Pancreas (tissue), 10 donors: ENCODE results near the gene LTBP1. TPM values are rescaled to one million over a fixed set of nuclear protein-coding genes. Genes with fewer than 3 reads are reported as not detected.
"Not testable (repeated sequence)": the region's sequence is repeated elsewhere in the genome, so short reads cannot be mapped to it uniquely, and the experiment has no call there.

ENCODE experiments used
- ATAC-seq, 4 donors: fragments of 200-7000 bp; cut with Tn5 transposase; one replicate each; pipeline versions ENCODE4 v1.8.0 to v1.9.1; 2020; ENCODE audit warnings: mild to moderate bottlenecking in 4 of 4, moderate library complexity in 4 of 4
- DNase-seq, 6 donors: peaks; one replicate each; pipeline ENCODE4 v3.0.0-alpha.2; 2020
- FAIRE-seq: peaks from 2 replicates; lab custom pipeline; 2012; peaks lifted over from hg19 to GRCh38; lab: Jason Lieb, UNC
- H3K27ac ChIP-seq, 4 donors: fragments of 200-600 bp; sonication (generic); 1 replicate in 3 of 4; 2 replicates in 1 of 4; pipeline versions ENCODE4 v1.5.0 to v1.8.0; 2020
- H3K27me3 ChIP-seq, 4 donors: fragments of 200-600 bp; one replicate each; pipeline ENCODE4 v1.8.0; 2021
- H3K36me3 ChIP-seq, 3 donors: fragments of 200-600 bp; sonication (generic) in 1 of 3; one replicate each; pipeline versions ENCODE4 v1.5.0 to v1.8.0; 2020 to 2021
- H3K4me1 ChIP-seq, 3 donors: fragments of 200-600 bp; one replicate each; pipeline ENCODE4 v1.8.0; 2021
- H3K4me3 ChIP-seq, 4 donors: fragments of 200-600 bp; sonication (generic) in 2 of 4; one replicate each; pipeline versions ENCODE4 v1.5.0 to v1.8.0; 2020 to 2021
- H3K9me3 ChIP-seq, 4 donors: fragments of 200-600 bp; one replicate each; pipeline ENCODE4 v1.8.0; 2021
- WGBS, 2 donors: extraction: QIAGEN DNeasy Blood & Tissue Kit; methylation state at CpG; one replicate each; pipeline ENCODE4 v1.1.7; 2013; 5-methylcytosine and 5-hydroxymethylcytosine counted together
- intact Hi-C, 3 donors: fragments of 100-400 bp; cut with DNase I; formaldehyde crosslinking; loops; one replicate each; pipeline versions ENCODE4 v1.11.1 to v1.14.2; 2022
- polyA plus RNA-seq, 2 donors: library from polyadenylated mRNA; stranded (reverse); fragments of 200-250 nt; gene quantifications; one replicate each; pipeline ENCODE4 v1.2.3, GENCODE V29; 2013
- total RNA-seq, 6 donors: library from RNA; stranded (reverse); fragmentation: NEBNext Ultra II Directional in 4 of 6; extraction: Animal tissue kit (Norgen Biotek cat#: 25700) in 4 of 6; gene quantifications; one replicate each; pipeline versions ENCODE4 v1.2.1 to v1.2.4, GENCODE V29; 2021 to 2023
- TF ChIP-seq, protein P1 (sequence below), 4 donors: fragments of 200-600 bp; sonication (generic) in 3 of 4; IDR thresholded peaks; one replicate each; pipeline versions ENCODE4 v1.5.0 to v1.8.0; 2021; ENCODE audit warnings: antibody characterized with exemption in 4 of 4
- donor health status: healthy with polysubstance abuse.
- donor health status: DM: no; HTN: no; CAD: no; lungs with moderate emphysema.
- donor health status: DM: no; HTN: no; CAD: no.
- donor health status: control.
- donor health status: control.
- donor health status: Bipolar disorder and iron deficiency.
- donor health status: DM: yes; HTN: yes; CAD: no.
- donor health status: DM: no; HTN: no; CAD: no.
- donor health status: DM: no; HTN: no; CAD: no.
- donor health status: DM: yes; HTN: yes; CAD: no.

Gene LTBP1
- total and polyA plus RNA-seq, 8 donors = 0.83 to 21.2 (median 2.6) TPM

DNA sequence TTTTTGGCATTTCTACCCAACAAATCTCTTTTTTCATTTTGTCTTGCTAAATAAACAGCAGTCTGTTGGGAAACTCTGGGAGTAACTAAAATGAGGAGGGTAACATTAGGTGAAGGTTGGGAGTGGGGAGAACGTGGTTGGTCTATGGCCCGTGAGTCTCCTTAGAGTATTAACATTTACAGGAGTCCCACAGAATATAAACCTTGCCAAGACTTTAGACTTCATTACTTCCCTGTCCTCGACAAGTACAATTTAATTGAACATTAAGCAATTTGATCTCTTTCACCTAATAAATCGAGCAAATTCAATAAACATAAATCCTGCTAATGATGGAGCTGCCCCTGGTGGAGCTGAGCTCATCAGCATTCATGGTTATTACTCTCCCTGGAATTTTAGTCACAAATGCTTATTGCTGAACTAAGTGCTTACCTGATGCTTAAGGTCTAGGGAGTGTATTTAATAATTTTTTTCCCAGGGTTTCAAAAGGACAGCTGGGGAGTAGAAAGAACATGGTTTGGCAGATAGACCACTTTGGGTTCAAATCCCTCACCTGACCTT lies 434.6 kb downstream of the LTBP1 start:
- no peak for FAIRE-seq
- Histone ChIP-seq H3K36me3 (no peaks in the 10 kb centered on the region), H3K27ac (no peak overlapping the region), H3K27me3 (no peaks in the 10 kb centered on the region), H3K4me1 (no peaks in the 10 kb centered on the region), H3K9me3 (no peaks in the 10 kb centered on the region), H3K4me3 (no peak overlapping the region)
- intact Hi-C loops = no loop called here
- no peak for DNase-seq
- ATAC-seq = no peak
- 73 to 87% methylated on average over 4 of the region's 4 CpGs for WGBS, 2 donors
- TF ChIP-seq, protein P1, sequence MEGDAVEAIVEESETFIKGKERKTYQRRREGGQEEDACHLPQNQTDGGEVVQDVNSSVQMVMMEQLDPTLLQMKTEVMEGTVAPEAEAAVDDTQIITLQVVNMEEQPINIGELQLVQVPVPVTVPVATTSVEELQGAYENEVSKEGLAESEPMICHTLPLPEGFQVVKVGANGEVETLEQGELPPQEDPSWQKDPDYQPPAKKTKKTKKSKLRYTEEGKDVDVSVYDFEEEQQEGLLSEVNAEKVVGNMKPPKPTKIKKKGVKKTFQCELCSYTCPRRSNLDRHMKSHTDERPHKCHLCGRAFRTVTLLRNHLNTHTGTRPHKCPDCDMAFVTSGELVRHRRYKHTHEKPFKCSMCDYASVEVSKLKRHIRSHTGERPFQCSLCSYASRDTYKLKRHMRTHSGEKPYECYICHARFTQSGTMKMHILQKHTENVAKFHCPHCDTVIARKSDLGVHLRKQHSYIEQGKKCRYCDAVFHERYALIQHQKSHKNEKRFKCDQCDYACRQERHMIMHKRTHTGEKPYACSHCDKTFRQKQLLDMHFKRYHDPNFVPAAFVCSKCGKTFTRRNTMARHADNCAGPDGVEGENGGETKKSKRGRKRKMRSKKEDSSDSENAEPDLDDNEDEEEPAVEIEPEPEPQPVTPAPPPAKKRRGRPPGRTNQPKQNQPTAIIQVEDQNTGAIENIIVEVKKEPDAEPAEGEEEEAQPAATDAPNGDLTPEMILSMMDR (IDR thresholded peaks at IDR 0.05) = no peak

DNA sequence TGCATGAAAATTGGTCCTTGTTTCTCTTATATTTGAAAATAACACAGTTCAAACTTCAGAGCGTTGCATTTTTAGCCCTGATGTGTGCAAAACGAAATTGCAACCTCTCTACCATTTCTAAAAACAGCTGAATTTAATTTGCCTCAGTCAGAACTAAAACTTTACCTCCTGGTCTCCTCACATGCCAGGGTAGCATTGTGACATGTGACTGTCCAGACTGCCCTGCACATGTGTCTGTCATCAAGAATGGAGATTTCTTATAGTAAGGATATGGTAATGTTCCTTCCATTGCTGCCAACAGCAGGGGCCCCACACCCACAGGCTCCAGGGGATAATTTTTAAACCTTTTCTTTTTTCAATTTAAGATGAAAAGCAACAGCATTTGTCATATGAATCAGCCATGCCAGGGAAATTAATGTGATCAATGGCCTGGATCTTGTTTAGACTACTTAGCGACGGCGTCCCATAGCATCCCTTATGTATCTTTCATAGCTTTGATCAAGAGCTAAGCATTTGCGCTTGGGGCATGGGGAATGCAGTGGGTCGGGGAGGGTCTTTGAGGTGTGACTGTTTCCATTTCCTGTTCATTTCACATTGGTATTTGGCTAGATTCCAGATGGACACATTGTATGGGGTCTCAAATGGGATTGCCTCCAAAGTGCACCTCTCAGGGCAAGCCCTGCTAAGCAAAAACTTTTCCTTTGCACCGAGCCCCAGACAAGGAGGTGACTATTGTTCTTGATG lies 437.3 kb downstream of the LTBP1 start:
- intact Hi-C loops = no loop called here

DNA sequence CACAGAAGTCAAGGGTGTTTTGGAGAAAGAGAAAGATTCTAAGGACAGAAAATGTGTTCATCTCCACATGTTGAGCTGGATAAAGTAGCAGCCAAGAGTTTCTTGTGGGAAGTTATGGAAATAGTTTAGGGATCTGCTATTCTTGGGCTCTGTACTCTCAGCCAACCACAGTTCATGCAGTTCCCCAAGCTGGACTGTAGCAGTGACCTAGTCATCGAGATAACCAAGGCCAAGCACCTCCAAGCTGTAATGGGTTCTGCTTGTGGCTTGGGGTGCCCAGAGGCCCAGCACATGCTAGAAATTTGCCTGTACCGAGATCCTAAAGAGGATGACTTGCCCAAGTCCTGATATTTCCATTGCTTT lies 437.8 kb downstream of the LTBP1 start:
- no peak for FAIRE-seq
- intact Hi-C loops = no loop called here
- whole genome bisulfite sequencing, 2 donors = 87 to 89% methylated on average over 2 of the region's 2 CpGs

More for the DNA sequence above, 437.3 kb downstream of the LTBP1 start:
- TF ChIP-seq, protein P1 (IDR thresholded peaks at IDR 0.05) = no peak
- Histone ChIP-seq H3K27ac (no peak overlapping the region), H3K9me3 (no peaks in the 10 kb centered on the region), H3K27me3 (no peaks in the 10 kb centered on the region), H3K4me3 (no peak overlapping the region), H3K36me3 (no peaks in the 10 kb centered on the region), H3K4me1 (no peaks in the 10 kb centered on the region)
- FAIRE-seq (no peak), ATAC-seq (no peak), DNase-seq (no peak)
- WGBS, 2 donors = 85 to 87% methylated on average over 8 of the region's 8 CpGs

DNA sequence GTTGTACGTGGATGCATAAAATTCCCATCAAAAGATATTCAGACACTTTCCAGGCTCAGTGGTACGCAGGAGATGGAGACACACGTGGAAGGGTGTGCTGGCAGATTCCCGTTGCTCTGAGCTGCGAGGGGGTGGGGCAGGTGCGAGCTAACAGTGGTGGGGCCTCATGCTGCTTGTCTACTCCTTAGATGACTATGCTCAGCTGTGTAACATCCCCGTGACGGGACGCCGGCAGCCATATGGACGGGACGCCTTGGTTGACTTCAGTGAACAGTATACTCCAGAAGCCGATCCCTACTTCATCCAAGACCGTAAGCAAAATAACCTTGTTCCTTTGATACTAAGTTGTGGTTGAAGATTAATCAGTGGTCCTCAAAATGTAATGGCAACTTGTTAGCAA lies 442.2 kb downstream of the LTBP1 start:
- FAIRE-seq (no peak), ATAC-seq (no peak), DNase-seq (no peak)
- 90 to 92% methylated on average over 14 of the region's 14 CpGs for WGBS, 2 donors
- no peaks in the 10 kb centered on the region for H3K9me3 ChIP-seq
- H3K27me3 ChIP-seq = no peaks in the 10 kb centered on the region
- H3K36me3 ChIP-seq = no peaks in the 10 kb centered on the region
- intact Hi-C loops = no loop called here
- H3K27ac ChIP-seq = no peak overlapping the region
- H3K4me3 ChIP-seq = no peak overlapping the region
- TF ChIP-seq, protein P1 (IDR thresholded peaks at IDR 0.05) = no peak
- H3K4me1 ChIP-seq = no peaks in the 10 kb centered on the region

More for the DNA sequence above, 437.8 kb downstream of the LTBP1 start:
- Histone ChIP-seq H3K9me3 (no peaks in the 10 kb centered on the region), H3K27me3 (no peaks in the 10 kb centered on the region), H3K27ac (no peak overlapping the region), H3K4me3 (no peak overlapping the region), H3K4me1 (no peaks in the 10 kb centered on the region), H3K36me3 (no peaks in the 10 kb centered on the region)
- DNase-seq (no peak), ATAC-seq (no peak)
- TF ChIP-seq, protein P1 (IDR thresholded peaks at IDR 0.05) = no peak

DNA sequence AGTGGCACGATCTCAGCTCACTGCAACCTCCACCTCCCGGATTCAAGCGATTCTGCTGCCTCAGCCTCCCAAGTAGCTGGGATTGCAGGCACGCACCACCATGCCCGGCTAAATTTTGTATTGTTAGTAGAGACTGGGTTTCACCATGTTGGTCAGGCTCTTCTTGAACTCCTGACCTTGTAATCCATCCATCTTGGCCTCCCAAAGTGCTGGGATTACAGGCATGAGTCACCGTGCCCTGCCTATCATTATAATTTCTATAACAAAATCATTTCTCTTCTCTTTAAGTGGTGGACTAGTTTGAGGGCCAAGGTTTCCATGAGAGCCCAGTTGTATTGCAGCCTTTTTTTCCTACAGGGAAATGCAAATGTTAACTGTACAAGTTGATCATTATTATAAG lies 442.9 kb downstream of the LTBP1 start:
- H3K4me3 ChIP-seq, H3K4me1 ChIP-seq, FAIRE-seq, H3K9me3 ChIP-seq, ATAC-seq, H3K36me3 ChIP-seq, H3K27ac ChIP-seq, H3K27me3 ChIP-seq, DNase-seq, intact Hi-C loops: not testable (repeated sequence)
- WGBS, 2 donors = 94 to 96% methylated on average over 6 of the region's 6 CpGs
